ENCODE data around the gene SLC26A5. TPM values are rescaled to one million over a fixed set of nuclear protein-coding genes. Genes with fewer than 3 reads are reported as not detected.
A peak's percentile ranks its signal among the peaks of the same experiment; 100 is the strongest.
"Not testable (repeated sequence)": the region's sequence is repeated elsewhere in the genome, so short reads cannot be mapped to it uniquely, and the experiment has no call there.

Gene SLC26A5
- total RNA-seq, 2 donors from 2014 or later: not detected

DNA sequence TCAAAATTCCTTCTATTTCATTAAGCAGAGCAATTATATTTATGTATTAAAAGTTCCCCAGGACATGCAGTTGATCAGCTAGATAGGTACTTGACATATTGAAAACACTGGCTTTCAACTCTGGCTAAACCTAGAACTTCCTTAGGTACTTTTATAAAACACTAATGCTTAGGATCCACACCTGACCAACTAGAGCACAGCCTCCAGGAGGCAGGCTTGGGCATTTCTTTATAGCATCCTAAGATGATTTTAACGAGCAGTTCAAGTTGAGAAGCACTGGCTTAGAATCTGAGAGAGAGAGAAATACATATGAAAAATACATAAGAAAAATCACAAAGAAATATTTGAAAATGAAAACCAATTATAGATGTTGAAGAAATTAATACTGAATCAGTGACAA, 20.8 kb downstream of the SLC26A5 start:
- Mint-ChIP-seq H3K27me3 (peaks cover 6% of the 10 kb centered on the region), H3K27ac (no peak overlapping the region), H3K4me1 (no peaks in the 10 kb centered on the region), H3K9me3 (no peaks in the 10 kb centered on the region), H3K4me3 (no peak overlapping the region), H3K36me3 (ENCODE audit: low read depth) (no peaks in the 10 kb centered on the region)
- no peak for ATAC-seq (replicated peaks)

DNA sequence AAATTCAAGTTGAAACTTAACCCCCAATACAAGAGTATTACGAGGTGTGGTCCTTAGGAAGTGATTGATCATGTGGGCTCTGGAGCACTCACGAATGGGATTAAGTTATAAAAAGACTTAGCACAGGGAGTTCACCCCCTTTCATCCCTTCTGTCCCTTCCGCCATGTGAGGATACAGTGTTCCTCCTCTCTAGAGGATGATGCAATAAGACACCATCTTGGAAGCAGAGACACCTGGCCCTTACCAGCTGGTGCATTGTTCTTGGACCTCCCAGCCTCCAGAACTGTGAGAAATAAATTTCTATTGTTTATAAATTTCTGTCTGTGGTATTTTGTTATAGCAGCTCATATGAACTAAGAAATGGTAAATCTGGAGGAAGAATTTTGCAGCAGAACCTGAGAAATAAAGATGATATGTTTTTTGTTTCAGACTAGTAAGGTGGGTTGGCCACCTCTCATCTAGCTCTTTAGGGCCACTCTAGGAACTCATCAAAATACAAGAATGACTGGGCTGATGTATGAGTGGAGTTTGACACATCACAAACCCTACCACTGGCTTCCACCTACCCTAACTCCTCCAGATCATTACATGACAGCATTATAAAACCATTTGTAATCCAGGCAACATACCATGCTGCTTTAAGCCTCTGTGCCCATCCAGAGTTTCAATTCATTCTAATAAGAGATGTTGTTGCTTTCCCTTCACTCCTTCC, 22.4 kb downstream of the SLC26A5 start:
- no peak overlapping the region for H3K27ac Mint-ChIP-seq
- no peaks in the 10 kb centered on the region for H3K4me1 Mint-ChIP-seq
- no peaks in the 10 kb centered on the region for H3K36me3 Mint-ChIP-seq (ENCODE audit: low read depth)
- H3K27me3 Mint-ChIP-seq: peaks cover 15% of the 10 kb centered on the region
- H3K9me3 Mint-ChIP-seq: no peaks in the 10 kb centered on the region
- peak; percentile 47 for ATAC-seq (replicated peaks)
- no peak overlapping the region for H3K4me3 Mint-ChIP-seq

DNA sequence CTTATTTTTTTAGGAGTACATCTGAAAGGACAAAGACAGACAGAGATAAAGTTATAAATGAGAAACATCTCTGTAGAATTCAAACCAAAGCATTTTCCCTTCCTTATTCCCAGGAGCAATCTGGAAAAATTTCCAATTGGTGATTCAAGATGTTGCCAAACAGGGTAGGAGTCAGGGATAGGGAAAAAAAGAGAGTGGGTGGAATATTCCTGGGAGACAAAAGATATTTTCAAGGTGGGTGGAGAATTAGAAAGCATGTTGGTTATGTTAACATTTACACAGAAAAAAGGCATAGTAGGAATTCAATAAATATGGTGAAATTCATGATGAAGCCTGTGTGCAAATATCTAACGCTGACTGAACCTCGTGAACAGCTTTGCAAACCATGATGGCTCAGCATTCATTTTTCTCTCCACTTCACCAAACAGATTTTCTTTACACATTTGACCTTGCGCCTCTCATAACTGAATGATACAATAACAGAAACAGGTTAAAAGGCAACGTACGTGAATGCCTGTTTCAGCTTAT, 25.1 kb downstream of the SLC26A5 start:
- H3K9me3 Mint-ChIP-seq: no peaks in the 10 kb centered on the region
- H3K36me3 Mint-ChIP-seq (ENCODE audit: low read depth): no peaks in the 10 kb centered on the region
- no peak overlapping the region for H3K4me3 Mint-ChIP-seq
- peaks cover 23% of the 10 kb centered on the region for H3K27me3 Mint-ChIP-seq
- H3K4me1 Mint-ChIP-seq: no peaks in the 10 kb centered on the region
- H3K27ac Mint-ChIP-seq: no peak overlapping the region
- no peak for ATAC-seq (replicated peaks)

DNA sequence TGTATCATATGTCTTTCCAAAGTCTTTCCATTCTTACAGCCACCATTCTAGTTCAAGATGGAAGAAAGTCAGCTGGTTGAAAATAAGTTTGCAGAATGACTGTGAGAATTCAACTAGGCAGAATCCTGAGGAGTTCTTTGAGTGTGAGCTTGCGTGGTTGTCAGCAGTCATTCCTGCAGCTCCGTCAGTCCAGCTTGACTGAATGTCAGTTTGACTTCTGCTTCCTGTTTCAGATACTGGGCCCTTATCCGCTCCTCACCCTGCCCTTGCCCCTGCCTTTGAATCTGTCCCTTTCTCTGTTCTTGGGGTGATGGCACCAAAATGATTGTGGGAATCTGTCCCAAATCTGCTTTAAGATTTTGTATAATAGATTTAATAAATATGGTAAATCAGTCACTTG, 27.8 kb downstream of the SLC26A5 start:
- ATAC-seq (replicated peaks): no peak
- Mint-ChIP-seq H3K27ac (no peak overlapping the region), H3K36me3 (ENCODE audit: low read depth) (no peaks in the 10 kb centered on the region), H3K4me3 (no peak overlapping the region), H3K9me3 (no peaks in the 10 kb centered on the region), H3K4me1 (no peaks in the 10 kb centered on the region), H3K27me3 (peaks cover 26% of the 10 kb centered on the region)

DNA sequence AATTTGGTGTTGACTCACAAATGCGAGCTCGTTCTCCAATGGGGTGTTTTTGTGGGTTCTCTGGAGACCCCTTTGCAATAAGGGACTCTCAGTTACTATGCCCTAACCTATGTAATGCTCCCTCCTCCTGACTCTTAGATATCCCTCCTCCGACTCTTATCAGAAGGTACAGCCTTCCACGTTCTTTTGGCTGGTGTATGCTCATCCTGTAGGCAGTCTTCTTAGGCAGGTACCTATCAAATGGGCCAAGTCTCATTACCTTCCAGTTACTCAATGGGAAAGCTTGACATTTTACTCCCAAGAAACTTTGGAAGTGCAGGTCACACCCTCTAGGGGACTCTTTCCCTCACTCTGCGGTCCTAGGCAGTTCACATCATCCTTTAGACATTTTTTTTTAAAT, 32.6 kb downstream of the SLC26A5 start:
- Mint-ChIP-seq H3K4me3 (no peak overlapping the region), H3K36me3 (ENCODE audit: low read depth) (no peaks in the 10 kb centered on the region), H3K4me1 (no peaks in the 10 kb centered on the region), H3K27me3 (peaks cover 15% of the 10 kb centered on the region), H3K9me3 (no peaks in the 10 kb centered on the region), H3K27ac (no peak overlapping the region)
- ATAC-seq (replicated peaks): no peak

DNA sequence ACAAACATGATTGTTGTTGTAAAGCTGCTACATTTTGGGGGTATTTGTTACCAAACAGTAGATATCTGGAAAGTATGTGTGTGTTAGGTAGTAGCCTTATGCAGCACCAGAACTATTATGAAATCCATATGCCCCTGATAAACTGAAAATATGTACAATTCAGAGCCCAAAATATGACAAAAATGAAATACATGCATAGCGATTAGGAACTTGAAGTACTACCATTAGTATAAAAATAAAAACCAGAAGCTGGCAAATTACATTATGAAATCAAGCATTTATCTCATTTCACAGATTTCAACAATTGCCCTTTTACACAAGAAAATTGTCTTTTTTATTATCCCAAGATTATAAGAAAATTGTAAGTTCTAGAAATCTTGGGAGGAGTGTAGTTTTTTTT, 33.9 kb downstream of the SLC26A5 start:
- ATAC-seq (replicated peaks): no peak
- Mint-ChIP-seq H3K27ac (no peak overlapping the region), H3K4me3 (no peak overlapping the region), H3K9me3 (no peaks in the 10 kb centered on the region), H3K4me1 (no peaks in the 10 kb centered on the region), H3K27me3 (peaks cover 7% of the 10 kb centered on the region), H3K36me3 (ENCODE audit: low read depth) (no peaks in the 10 kb centered on the region)

DNA sequence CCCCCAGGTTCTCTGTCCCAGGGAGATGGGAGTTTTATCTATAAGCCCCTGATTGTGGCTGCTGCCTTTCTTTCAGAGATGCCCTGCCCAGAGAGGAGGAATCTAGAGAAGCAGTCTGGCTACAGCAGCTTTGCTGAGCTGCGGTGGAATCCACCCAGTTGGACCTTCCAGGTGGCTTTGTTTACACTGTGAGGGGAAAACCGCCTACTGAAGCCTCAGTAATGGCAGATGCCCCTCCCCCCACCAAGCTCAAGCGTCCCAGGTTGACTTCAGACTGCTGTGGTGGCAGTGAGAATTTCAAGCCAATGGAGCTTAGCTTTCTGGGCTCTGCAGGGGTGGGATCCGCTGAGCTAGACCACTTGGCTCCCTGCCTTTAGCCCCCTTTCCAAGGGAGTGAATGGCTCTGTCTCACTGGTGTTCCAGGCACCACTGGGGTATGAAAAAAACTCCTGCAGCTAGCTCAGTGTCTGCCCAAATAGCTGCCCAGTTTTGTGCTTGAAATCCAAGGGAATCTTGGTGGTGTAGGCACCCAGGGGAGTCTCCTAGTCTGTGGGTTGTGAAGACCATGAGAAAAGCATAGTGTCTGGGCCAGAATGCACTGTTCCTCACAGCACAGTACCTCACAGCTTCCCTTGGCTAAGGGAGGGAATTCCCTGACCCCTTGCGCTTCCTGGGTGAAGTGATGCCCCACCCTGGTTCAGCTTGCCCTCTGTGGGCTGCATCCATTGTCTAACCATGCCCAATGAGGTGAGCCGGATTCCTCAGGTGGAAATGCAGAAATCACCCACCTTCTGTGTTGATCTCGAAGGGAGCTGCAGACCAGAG, 40.0 kb downstream of the SLC26A5 start:
- H3K27me3 Mint-ChIP-seq; H3K4me3 Mint-ChIP-seq; H3K9me3 Mint-ChIP-seq; H3K36me3 Mint-ChIP-seq (ENCODE audit: low read depth); H3K27ac Mint-ChIP-seq; ATAC-seq (replicated peaks); H3K4me1 Mint-ChIP-seq: not testable (repeated sequence)

DNA sequence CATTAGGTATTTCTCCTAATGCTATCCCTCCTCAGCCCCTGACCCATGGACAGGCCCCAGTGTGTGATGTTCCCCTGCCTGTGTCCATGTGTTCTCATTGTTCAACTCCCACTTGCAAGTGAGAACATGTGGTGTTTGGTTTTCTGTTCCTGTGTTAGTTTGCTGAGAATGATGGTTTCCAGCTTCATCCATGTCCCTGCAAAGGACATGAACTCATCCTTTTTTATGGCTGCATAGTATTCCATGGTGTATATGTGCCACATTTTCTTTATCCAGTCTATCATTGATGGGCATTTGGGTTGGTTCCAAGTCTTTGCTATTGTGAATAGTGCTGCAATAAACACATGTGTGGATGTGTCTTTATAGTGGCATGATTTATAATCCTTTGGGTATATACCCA, 46.3 kb downstream of the SLC26A5 start:
- H3K36me3 Mint-ChIP-seq (ENCODE audit: low read depth); ATAC-seq (replicated peaks); H3K9me3 Mint-ChIP-seq; H3K27ac Mint-ChIP-seq; H3K27me3 Mint-ChIP-seq; H3K4me3 Mint-ChIP-seq; H3K4me1 Mint-ChIP-seq: not testable (repeated sequence)

DNA sequence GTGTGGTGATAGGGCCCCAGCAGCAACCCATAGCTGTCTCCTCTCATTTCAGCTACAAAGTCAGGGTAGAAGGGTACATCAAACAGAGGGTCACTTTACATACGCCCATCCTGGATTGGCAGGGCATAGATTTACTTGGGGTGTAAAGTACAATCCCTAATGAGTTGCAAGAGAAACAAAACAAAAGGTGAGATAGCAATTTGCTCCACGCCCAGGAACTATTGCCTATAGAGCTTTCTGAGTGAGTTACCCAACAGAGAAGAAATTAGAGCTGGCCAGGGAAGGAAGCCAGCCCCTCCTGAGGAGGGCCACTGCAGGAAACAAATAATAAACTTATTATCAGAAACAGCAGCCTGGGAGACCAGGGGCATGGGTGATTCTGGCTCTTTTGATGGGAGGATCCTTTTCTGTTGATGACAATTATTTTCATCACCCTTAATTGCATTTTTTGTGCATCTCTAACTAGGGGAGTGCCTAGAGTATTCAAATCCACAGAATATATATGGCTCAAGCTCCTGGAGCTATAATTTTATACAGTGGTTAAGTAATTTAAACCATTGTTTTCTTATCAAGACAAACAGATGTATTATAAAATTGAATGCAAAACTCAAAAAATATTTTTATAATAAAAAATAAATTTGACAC, 47.4 kb downstream of the SLC26A5 start:
- Mint-ChIP-seq H3K36me3 (ENCODE audit: low read depth) (no peaks in the 10 kb centered on the region), H3K4me1 (no peaks in the 10 kb centered on the region), H3K9me3 (no peaks in the 10 kb centered on the region), H3K27me3 (no peaks in the 10 kb centered on the region), H3K4me3 (no peak overlapping the region), H3K27ac (no peak overlapping the region)
- no peak for ATAC-seq (replicated peaks)

DNA sequence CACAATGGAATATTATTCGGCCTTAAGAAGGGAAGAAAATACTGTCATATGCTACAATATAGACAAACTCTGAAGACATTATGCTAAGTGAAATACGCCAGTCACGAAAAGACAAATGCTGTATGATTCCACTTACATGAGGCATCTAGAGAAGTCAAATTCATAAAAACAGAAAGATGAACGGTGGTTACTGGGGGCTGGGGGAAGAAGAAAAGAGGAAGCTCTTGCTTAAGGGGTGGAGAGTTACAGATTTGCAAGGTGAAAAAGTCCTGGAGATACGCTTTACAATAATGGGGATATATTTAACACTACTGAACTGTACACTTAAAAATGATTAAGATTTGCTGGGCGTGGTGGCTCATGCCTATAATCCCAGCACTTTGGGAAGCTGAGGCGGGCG, 49.5 kb downstream of the SLC26A5 start:
- no peaks in the 10 kb centered on the region for H3K4me1 Mint-ChIP-seq
- H3K4me3 Mint-ChIP-seq: no peak overlapping the region
- H3K9me3 Mint-ChIP-seq: no peaks in the 10 kb centered on the region
- no peaks in the 10 kb centered on the region for H3K36me3 Mint-ChIP-seq (ENCODE audit: low read depth)
- H3K27ac Mint-ChIP-seq: no peak overlapping the region
- H3K27me3 Mint-ChIP-seq: no peaks in the 10 kb centered on the region
- ATAC-seq (replicated peaks): no peak

DNA sequence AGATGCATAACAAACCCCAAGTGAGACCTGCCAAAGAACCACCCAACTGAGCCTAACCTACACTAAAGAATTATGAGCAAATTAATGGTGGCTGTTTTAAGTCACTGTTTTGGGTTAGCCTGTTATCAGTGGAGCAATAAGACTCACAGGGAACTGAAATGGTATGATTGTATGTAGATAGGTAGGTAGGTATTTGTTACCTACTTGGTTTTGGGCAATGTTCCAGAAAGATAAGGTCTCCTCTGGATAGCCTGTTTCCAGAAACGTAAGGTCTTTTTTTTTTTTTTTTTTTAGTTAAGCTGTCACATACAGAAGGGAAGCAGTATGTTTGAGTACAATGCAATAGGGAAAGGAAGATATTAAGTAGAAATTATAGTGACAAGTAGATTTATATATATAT, 50.9 kb downstream of the SLC26A5 start:
- Mint-ChIP-seq H3K36me3 (ENCODE audit: low read depth) (no peaks in the 10 kb centered on the region), H3K4me1 (no peaks in the 10 kb centered on the region), H3K4me3 (no peak overlapping the region), H3K27me3 (peaks cover 3% of the 10 kb centered on the region), H3K27ac (no peak overlapping the region), H3K9me3 (no peaks in the 10 kb centered on the region)
- no peak for ATAC-seq (replicated peaks)

DNA sequence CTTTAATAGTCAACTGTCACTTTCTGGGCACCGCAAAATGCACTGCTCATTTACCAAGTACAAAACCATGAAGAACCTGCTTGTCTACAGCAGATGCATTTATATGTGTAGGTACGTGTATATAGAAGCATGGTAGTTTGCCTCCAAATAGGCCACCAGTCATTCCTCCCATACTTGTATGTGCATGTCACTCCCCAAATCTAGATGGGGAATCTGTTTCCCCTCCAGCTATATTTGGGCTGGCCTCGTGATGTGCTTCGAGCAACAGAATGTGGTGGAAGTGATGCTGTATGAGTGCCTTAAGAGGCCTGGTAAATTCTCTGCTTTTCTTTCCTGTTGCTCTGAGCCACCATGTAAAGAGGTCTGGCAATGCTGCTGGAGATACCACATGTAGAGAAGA, 51.4 kb downstream of the SLC26A5 start:
- Mint-ChIP-seq H3K9me3 (no peaks in the 10 kb centered on the region), H3K4me1 (no peaks in the 10 kb centered on the region), H3K4me3 (no peak overlapping the region), H3K36me3 (ENCODE audit: low read depth) (no peaks in the 10 kb centered on the region), H3K27ac (no peak overlapping the region), H3K27me3 (peaks cover 6% of the 10 kb centered on the region)
- no peak for ATAC-seq (replicated peaks)

DNA sequence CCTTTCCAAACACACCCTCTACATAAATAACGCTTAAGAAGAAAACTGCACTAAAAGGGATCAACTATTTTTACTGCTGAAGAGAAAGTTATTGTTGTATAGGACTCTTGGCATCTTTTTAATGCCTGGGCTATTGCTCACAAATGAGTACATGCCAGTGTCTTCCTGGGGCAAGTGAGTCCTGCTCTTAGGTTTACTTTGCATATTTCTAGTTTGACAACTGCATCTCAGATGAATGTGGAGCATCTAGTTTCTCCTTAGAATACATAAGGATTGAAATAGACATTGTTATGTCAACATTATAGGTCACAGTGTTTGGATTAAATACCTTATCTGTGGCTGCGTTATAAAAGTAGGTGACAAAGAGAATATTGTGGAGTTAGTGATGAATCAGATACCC, 54.0 kb downstream of the SLC26A5 start:
- ATAC-seq (replicated peaks): no peak
- Mint-ChIP-seq H3K4me1 (no peaks in the 10 kb centered on the region), H3K27me3 (peaks cover 9% of the 10 kb centered on the region), H3K36me3 (ENCODE audit: low read depth) (no peaks in the 10 kb centered on the region), H3K27ac (no peak overlapping the region), H3K4me3 (no peak overlapping the region), H3K9me3 (no peaks in the 10 kb centered on the region)

DNA sequence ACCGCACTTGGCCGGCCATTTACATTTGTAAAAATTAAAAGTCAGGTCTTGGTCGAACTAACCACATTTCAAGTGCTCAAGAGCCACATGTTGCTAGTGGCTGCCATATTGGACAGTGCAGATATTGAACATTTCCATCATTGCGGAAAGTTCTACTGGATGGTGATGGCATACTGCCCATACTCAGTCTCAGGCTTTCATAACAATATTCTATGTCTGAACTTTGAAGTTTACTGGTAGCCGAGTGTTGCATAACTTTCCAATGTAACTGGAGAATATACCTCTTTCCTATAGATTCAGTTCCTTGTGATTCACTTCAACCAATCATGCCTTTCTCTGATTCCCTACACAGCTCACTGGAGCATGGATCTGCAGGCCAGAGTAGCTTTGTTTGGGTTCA, 54.9 kb downstream of the SLC26A5 start:
- Mint-ChIP-seq H3K36me3 (ENCODE audit: low read depth) (no peaks in the 10 kb centered on the region), H3K27me3 (peaks cover 9% of the 10 kb centered on the region), H3K4me3 (no peak overlapping the region), H3K4me1 (no peaks in the 10 kb centered on the region), H3K27ac (no peak overlapping the region), H3K9me3 (no peaks in the 10 kb centered on the region)
- no peak for ATAC-seq (replicated peaks)

DNA sequence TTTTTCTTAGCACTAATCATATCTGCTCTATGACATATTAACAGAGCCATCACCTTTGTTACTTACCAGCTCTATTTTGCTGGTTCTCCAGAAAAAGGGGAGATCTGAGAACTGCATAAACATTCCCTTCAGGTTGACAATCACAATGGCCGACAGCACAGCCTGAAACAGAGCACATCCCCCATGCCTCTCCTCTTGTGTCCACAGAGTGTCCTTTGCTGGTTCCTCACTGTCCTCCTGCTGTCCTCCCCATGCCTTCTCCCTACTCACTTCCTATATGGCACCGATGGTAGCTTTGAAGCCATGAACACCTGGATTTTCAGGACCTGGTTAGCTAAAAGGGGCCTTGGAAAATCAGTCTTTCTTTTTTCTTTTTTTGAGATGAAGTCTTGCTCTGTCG, 56.7 kb downstream of the SLC26A5 start:
- Mint-ChIP-seq H3K4me1 (no peaks in the 10 kb centered on the region), H3K27ac (no peak overlapping the region), H3K36me3 (ENCODE audit: low read depth) (no peaks in the 10 kb centered on the region), H3K9me3 (no peaks in the 10 kb centered on the region), H3K27me3 (peaks cover 9% of the 10 kb centered on the region), H3K4me3 (no peak overlapping the region)
- ATAC-seq (replicated peaks): no peak
